ENCODE measurements around the gene PCCA.

The PCCA gene

DNA sequence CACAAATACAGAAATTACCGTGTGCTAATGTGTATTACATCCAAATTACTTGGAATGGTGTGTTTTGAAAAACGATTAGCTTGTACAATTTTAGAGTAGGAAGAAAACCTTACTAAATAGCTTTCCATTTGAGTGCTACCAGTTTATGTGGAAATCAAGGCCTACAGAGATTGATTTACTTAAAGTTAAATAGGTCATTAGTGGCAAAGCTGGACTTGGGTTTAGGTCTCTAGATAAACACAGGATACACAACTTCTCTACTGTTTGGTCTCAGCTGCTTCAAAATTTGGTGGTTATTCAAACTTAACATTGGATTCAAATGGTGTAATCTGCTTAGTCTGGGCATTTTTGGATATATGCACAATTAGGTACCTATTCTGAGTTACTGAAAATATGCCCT lies 21.4 kb downstream of the PCCA start:
- H3K4me3 ChIP-seq, result no peak overlapping the region
- no peak overlapping the region for H3K27ac ChIP-seq
- TF ChIP-seq, protein P1, sequence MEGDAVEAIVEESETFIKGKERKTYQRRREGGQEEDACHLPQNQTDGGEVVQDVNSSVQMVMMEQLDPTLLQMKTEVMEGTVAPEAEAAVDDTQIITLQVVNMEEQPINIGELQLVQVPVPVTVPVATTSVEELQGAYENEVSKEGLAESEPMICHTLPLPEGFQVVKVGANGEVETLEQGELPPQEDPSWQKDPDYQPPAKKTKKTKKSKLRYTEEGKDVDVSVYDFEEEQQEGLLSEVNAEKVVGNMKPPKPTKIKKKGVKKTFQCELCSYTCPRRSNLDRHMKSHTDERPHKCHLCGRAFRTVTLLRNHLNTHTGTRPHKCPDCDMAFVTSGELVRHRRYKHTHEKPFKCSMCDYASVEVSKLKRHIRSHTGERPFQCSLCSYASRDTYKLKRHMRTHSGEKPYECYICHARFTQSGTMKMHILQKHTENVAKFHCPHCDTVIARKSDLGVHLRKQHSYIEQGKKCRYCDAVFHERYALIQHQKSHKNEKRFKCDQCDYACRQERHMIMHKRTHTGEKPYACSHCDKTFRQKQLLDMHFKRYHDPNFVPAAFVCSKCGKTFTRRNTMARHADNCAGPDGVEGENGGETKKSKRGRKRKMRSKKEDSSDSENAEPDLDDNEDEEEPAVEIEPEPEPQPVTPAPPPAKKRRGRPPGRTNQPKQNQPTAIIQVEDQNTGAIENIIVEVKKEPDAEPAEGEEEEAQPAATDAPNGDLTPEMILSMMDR (IDR thresholded peaks at IDR 0.05), result no peak
- DNase-seq (ENCODE audit: low spot score), result no peak

DNA sequence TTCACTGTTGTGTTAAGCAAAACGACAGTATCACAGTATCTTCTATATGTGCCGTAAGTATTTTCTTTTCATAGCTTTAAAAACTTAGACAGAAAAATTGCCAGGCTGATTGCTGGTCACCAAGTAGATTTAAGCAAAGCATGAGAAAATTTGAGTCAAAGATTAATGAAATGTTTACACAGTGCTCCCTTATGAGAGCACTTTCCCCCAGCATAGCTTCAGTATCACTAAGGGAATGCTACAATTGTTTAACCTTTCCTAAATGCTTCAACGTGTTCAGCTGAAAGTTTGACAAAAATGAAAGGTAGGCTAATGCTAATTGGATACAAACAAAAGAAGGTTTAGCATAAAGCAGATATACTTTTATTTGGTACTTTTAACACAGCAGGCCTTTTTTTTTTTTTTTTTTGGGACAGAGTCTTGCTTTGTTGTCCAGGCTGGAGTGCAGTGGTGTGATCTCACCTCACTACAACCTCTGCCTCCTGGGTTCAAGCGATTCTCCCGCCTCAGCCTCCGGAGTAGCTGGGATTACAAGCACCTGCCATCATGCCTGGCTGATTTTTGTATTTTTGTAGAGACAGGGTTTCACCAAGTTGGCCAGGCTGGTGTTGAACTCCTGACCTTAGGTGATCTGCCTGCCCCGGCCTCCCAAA lies 23.4 kb downstream of the PCCA start:
- DNase-seq (ENCODE audit: low spot score), result no peak
- TF ChIP-seq, protein P1 (IDR thresholded peaks at IDR 0.05), result no peak
- Histone ChIP-seq H3K27ac (no peak overlapping the region), H3K4me3 (no peak overlapping the region)

DNA sequence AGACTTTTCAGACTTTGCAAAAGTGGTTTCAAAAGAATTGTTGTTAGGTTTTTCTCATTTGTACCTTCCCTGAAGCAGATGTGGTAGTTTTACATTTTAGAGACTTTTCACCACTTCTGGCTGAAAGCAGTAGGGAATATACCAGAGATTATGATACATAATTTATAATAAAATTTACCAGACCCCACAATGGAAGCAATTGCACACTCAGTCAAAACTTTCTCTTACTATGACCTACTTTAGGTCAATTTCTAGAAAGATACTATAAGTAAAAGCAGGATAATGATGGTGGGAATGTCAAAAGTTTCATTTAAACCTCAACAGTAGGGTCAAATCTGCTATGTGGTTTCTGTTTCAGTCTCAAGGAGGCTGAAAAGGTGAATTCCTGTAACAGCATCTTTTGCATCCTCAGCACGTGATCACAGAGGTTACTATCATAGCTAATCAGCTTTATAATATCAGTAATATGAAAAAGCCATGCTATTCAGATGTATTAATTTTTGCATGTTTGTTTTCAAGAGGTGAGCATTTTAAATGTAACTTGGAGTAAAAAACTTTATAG lies 26.9 kb downstream of the PCCA start:
- Histone ChIP-seq H3K27ac (no peak overlapping the region), H3K4me3 (no peak overlapping the region)
- TF ChIP-seq, protein P1 (IDR thresholded peaks at IDR 0.05), result no peak
- DNase-seq (ENCODE audit: low spot score), result no peak

DNA sequence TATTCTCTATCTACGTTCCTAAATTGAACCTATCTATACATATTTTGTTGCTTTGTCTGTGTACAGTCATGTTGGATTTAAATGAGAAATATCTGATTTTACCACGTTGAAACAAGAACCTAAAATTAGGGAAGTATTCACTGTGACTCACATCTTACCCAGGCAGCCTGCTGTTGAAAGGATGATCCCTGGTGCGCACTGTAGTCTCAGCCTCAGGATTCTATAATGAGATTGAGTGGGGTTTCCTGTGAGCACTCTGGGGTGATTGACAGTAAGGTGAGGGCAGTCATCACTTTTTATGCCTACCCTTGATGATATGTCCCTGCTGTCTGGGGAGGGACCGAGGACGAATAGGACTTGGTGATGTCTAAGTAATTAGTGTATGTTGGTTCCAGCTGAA lies 35.4 kb downstream of the PCCA start:
- H3K4me3 ChIP-seq, result no peak overlapping the region
- no peak overlapping the region for H3K27ac ChIP-seq
- no peak for DNase-seq (ENCODE audit: low spot score)
- TF ChIP-seq, protein P1 (IDR thresholded peaks at IDR 0.05), result no peak

DNA sequence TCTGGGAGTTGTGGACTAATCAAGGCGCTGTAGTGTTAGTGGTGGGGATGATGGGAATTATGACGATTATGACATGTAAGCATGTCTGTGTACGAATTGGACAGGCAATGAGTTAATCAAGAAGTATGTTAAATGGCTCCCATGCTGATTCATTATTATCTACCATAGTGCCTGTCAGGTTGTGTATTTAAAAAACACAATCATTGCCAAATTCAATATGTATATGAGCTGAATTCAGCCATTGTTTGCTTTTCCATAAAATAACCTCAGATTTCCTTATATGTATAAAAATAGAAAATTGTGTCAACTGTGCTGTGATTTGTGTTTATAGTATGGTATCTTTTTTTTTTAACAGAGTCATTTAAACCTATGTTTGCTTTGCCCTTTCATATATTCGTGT lies 37.1 kb downstream of the PCCA start:
- no peak for DNase-seq (ENCODE audit: low spot score)
- TF ChIP-seq, protein P1 (IDR thresholded peaks at IDR 0.05), result no peak
- no peak overlapping the region for H3K4me3 ChIP-seq
- no peak overlapping the region for H3K27ac ChIP-seq

DNA sequence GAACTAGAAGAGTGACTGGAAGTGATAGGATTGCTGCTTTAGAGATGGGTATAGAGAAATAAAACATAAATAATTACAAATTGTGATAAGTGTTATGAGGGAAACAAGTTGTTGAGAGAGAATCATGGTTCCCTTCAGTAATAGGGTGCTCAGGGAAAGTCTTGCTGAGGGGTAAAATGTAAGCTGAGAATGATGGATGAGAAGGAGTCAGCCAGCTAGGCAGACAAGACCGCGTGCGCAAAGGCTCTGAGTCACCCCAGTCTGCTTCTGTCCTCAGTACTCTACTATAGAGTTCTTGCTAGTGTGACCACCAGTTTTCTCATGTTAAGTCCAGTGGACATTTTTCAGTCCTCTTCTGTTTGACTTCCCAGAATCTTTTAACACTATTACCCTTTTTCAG lies 39.5 kb downstream of the PCCA start:
- no peak overlapping the region for H3K4me3 ChIP-seq
- no peak overlapping the region for H3K27ac ChIP-seq
- TF ChIP-seq, protein P1 (IDR thresholded peaks at IDR 0.05), result no peak
- DNase-seq (ENCODE audit: low spot score), result no peak

DNA sequence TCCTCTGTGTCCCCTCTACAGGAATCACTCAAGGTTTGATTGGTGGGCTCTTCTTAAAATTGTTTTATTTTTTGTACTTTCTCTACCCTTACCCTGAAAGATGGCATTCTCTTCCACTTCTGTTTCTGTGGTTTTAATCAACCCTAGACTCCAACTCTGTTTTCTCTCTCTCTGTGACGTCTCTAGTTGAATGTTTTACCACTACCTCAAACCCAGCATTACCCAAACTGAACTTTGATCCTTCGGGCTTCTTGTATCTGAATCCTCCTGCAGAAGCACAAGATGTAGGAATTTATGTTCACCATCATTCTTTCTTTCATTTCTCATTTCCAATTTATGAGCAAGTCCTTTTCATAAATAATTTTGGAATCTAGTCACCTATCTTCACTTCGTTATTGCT lies 39.9 kb downstream of the PCCA start:
- no peak overlapping the region for H3K4me3 ChIP-seq
- TF ChIP-seq, protein P1 (IDR thresholded peaks at IDR 0.05), result no peak
- no peak for DNase-seq (ENCODE audit: low spot score)
- no peak overlapping the region for H3K27ac ChIP-seq

Data from coronary artery (tissue), 2 donors.